Measurements from ENCODE around the gene RBM27. TPM values are rescaled to one million over a fixed set of nuclear protein-coding genes. Genes with fewer than 3 reads are reported as not detected.

Gene RBM27
- total RNA-seq, 1 experiment from 2014 or later = 32.6 TPM

DNA sequence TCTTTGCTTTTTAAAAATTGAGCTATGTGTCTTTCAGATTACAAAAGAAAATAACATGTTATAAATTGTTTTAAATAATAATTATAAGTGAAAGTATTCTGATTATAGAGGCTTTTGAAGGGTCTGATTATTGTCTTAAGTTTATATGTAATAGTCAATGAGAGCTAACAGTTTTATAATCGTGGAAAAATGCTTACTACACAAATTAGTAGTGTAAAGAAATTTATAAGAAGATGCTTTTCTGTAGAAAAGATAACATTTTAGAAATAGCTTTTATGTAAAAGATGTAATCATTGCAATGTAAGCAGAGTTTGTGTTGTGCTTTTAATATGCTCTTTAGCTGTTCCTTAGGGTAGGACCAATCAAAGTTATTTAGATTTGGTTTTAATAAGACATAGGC is 18.6 kb downstream of the RBM27 start:
- DNase-seq (ENCODE audit: low spot score) (no peak), ATAC-seq (no peak)
- Mint-ChIP-seq H3K4me3 (no peak overlapping the region), H3K9me3 (no peaks in the 10 kb centered on the region), H3K4me1 (no peaks in the 10 kb centered on the region), H3K27ac (no peak overlapping the region), H3K36me3 (peaks cover 27% of the 10 kb centered on the region), H3K27me3 (ENCODE audit: low read depth) (no peaks in the 10 kb centered on the region)
- TF ChIP-seq ZNF219 (CRISPR knock-in tag; IDR thresholded peaks at IDR 0.05; ENCODE audit: borderline replicate concordance) (no peak), MXD4 (CRISPR knock-in tag; IDR thresholded peaks at IDR 0.05; ENCODE audit: borderline replicate concordance) (no peak), JUN (CRISPR knock-in tag; IDR thresholded peaks at IDR 0.05) (no peak), SMAD4 (CRISPR knock-in tag; IDR thresholded peaks at IDR 0.05) (no peak), RORB (CRISPR knock-in tag; IDR thresholded peaks at IDR 0.05) (no peak), ZNF138 (CRISPR knock-in tag; conservative IDR thresholded peaks at IDR 0.05) (no peak), EMX1 (CRISPR knock-in tag; IDR thresholded peaks at IDR 0.05) (no peak), ZNF671 (CRISPR knock-in tag; IDR thresholded peaks at IDR 0.05) (no peak), ZNF263 (CRISPR knock-in tag; IDR thresholded peaks at IDR 0.05; ENCODE audit: low read depth) (no peak), CREM (CRISPR knock-in tag; IDR thresholded peaks at IDR 0.05) (no peak), NFATC4 (CRISPR knock-in tag; IDR thresholded peaks at IDR 0.05) (no peak), CREB1 (CRISPR knock-in tag; IDR thresholded peaks at IDR 0.05) (no peak), SMAD3 (CRISPR knock-in tag; IDR thresholded peaks at IDR 0.05; ENCODE audit: borderline replicate concordance) (no peak)
- TF ChIP-seq, protein P1, sequence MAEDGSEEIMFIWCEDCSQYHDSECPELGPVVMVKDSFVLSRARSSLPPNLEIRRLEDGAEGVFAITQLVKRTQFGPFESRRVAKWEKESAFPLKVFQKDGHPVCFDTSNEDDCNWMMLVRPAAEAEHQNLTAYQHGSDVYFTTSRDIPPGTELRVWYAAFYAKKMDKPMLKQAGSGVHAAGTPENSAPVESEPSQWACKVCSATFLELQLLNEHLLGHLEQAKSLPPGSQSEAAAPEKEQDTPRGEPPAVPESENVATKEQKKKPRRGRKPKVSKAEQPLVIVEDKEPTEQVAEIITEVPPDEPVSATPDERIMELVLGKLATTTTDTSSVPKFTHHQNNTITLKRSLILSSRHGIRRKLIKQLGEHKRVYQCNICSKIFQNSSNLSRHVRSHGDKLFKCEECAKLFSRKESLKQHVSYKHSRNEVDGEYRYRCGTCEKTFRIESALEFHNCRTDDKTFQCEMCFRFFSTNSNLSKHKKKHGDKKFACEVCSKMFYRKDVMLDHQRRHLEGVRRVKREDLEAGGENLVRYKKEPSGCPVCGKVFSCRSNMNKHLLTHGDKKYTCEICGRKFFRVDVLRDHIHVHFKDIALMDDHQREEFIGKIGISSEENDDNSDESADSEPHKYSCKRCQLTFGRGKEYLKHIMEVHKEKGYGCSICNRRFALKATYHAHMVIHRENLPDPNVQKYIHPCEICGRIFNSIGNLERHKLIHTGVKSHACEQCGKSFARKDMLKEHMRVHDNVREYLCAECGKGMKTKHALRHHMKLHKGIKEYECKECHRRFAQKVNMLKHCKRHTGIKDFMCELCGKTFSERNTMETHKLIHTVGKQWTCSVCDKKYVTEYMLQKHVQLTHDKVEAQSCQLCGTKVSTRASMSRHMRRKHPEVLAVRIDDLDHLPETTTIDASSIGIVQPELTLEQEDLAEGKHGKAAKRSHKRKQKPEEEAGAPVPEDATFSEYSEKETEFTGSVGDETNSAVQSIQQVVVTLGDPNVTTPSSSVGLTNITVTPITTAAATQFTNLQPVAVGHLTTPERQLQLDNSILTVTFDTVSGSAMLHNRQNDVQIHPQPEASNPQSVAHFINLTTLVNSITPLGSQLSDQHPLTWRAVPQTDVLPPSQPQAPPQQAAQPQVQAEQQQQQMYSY (CRISPR knock-in tag; IDR thresholded peaks at IDR 0.05) = no peak
- TF ChIP-seq, protein P2, sequence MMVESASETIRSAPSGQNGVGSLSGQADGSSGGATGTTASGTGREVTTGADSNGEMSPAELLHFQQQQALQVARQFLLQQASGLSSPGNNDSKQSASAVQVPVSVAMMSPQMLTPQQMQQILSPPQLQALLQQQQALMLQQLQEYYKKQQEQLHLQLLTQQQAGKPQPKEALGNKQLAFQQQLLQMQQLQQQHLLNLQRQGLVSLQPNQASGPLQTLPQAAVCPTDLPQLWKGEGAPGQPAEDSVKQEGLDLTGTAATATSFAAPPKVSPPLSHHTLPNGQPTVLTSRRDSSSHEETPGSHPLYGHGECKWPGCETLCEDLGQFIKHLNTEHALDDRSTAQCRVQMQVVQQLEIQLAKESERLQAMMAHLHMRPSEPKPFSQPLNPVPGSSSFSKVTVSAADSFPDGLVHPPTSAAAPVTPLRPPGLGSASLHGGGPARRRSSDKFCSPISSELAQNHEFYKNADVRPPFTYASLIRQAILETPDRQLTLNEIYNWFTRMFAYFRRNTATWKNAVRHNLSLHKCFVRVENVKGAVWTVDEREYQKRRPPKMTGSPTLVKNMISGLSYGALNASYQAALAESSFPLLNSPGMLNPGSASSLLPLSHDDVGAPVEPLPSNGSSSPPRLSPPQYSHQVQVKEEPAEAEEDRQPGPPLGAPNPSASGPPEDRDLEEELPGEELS (CRISPR knock-in tag; IDR thresholded peaks at IDR 0.05) = no peak
- TF ChIP-seq, protein P3, sequence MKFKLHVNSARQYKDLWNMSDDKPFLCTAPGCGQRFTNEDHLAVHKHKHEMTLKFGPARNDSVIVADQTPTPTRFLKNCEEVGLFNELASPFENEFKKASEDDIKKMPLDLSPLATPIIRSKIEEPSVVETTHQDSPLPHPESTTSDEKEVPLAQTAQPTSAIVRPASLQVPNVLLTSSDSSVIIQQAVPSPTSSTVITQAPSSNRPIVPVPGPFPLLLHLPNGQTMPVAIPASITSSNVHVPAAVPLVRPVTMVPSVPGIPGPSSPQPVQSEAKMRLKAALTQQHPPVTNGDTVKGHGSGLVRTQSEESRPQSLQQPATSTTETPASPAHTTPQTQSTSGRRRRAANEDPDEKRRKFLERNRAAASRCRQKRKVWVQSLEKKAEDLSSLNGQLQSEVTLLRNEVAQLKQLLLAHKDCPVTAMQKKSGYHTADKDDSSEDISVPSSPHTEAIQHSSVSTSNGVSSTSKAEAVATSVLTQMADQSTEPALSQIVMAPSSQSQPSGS (CRISPR knock-in tag; IDR thresholded peaks at IDR 0.05; ENCODE audit: borderline replicate concordance, low read depth) = no peak
- TF ChIP-seq, protein P4, sequence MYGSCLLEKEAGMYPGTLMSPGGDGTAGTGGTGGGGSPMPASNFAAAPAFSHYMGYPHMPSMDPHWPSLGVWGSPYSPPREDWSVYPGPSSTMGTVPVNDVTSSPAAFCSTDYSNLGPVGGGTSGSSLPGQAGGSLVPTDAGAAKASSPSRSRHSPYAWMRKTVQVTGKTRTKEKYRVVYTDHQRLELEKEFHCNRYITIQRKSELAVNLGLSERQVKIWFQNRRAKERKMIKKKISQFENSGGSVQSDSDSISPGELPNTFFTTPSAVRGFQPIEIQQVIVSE (CRISPR knock-in tag; IDR thresholded peaks at IDR 0.05; ENCODE audit: borderline replicate concordance) = no peak
- TF ChIP-seq, protein P5, sequence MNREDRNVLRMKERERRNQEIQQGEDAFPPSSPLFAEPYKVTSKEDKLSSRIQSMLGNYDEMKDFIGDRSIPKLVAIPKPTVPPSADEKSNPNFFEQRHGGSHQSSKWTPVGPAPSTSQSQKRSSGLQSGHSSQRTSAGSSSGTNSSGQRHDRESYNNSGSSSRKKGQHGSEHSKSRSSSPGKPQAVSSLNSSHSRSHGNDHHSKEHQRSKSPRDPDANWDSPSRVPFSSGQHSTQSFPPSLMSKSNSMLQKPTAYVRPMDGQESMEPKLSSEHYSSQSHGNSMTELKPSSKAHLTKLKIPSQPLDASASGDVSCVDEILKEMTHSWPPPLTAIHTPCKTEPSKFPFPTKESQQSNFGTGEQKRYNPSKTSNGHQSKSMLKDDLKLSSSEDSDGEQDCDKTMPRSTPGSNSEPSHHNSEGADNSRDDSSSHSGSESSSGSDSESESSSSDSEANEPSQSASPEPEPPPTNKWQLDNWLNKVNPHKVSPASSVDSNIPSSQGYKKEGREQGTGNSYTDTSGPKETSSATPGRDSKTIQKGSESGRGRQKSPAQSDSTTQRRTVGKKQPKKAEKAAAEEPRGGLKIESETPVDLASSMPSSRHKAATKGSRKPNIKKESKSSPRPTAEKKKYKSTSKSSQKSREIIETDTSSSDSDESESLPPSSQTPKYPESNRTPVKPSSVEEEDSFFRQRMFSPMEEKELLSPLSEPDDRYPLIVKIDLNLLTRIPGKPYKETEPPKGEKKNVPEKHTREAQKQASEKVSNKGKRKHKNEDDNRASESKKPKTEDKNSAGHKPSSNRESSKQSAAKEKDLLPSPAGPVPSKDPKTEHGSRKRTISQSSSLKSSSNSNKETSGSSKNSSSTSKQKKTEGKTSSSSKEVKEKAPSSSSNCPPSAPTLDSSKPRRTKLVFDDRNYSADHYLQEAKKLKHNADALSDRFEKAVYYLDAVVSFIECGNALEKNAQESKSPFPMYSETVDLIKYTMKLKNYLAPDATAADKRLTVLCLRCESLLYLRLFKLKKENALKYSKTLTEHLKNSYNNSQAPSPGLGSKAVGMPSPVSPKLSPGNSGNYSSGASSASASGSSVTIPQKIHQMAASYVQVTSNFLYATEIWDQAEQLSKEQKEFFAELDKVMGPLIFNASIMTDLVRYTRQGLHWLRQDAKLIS (CRISPR knock-in tag; IDR thresholded peaks at IDR 0.05; ENCODE audit: borderline replicate concordance) = no peak
- TF ChIP-seq, protein P6, sequence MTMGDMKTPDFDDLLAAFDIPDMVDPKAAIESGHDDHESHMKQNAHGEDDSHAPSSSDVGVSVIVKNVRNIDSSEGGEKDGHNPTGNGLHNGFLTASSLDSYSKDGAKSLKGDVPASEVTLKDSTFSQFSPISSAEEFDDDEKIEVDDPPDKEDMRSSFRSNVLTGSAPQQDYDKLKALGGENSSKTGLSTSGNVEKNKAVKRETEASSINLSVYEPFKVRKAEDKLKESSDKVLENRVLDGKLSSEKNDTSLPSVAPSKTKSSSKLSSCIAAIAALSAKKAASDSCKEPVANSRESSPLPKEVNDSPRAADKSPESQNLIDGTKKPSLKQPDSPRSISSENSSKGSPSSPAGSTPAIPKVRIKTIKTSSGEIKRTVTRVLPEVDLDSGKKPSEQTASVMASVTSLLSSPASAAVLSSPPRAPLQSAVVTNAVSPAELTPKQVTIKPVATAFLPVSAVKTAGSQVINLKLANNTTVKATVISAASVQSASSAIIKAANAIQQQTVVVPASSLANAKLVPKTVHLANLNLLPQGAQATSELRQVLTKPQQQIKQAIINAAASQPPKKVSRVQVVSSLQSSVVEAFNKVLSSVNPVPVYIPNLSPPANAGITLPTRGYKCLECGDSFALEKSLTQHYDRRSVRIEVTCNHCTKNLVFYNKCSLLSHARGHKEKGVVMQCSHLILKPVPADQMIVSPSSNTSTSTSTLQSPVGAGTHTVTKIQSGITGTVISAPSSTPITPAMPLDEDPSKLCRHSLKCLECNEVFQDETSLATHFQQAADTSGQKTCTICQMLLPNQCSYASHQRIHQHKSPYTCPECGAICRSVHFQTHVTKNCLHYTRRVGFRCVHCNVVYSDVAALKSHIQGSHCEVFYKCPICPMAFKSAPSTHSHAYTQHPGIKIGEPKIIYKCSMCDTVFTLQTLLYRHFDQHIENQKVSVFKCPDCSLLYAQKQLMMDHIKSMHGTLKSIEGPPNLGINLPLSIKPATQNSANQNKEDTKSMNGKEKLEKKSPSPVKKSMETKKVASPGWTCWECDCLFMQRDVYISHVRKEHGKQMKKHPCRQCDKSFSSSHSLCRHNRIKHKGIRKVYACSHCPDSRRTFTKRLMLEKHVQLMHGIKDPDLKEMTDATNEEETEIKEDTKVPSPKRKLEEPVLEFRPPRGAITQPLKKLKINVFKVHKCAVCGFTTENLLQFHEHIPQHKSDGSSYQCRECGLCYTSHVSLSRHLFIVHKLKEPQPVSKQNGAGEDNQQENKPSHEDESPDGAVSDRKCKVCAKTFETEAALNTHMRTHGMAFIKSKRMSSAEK (CRISPR knock-in tag; IDR thresholded peaks at IDR 0.05; ENCODE audit: borderline replicate concordance) = no peak
- ChIA-PET CTCF (no interaction called here), POLR2A (no interaction called here)
